KOPT-K1 (cell line): ENCODE measurements around the gene CDH4.

Experiments used
- H3K27ac ChIP-seq: fragments of 200-600 bp; sonication (generic); 2 replicates; pipeline ENCODE4 v1.5.1; 2016; ENCODE audit warnings: antibody characterized with exemption, mild to moderate bottlenecking, low read depth, low read length; ENCODE audit not compliant: poor library complexity, severe bottlenecking
- H3K36me3 ChIP-seq: fragments of 200-600 bp; sonication (generic); 2 replicates; pipeline ENCODE4 v1.5.1; 2017; ENCODE audit warnings: antibody characterized with exemption, mild to moderate bottlenecking, low read length, moderate library complexity; ENCODE audit not compliant: insufficient read depth
- H3K9me3 ChIP-seq: fragments of 200-600 bp; sonication (generic); 2 replicates; pipeline ENCODE4 v1.5.1; 2017; ENCODE audit warnings: antibody characterized with exemption, low read length, mild to moderate bottlenecking; ENCODE audit not compliant: insufficient read depth, poor library complexity, severe bottlenecking

Gene CDH4

DNA sequence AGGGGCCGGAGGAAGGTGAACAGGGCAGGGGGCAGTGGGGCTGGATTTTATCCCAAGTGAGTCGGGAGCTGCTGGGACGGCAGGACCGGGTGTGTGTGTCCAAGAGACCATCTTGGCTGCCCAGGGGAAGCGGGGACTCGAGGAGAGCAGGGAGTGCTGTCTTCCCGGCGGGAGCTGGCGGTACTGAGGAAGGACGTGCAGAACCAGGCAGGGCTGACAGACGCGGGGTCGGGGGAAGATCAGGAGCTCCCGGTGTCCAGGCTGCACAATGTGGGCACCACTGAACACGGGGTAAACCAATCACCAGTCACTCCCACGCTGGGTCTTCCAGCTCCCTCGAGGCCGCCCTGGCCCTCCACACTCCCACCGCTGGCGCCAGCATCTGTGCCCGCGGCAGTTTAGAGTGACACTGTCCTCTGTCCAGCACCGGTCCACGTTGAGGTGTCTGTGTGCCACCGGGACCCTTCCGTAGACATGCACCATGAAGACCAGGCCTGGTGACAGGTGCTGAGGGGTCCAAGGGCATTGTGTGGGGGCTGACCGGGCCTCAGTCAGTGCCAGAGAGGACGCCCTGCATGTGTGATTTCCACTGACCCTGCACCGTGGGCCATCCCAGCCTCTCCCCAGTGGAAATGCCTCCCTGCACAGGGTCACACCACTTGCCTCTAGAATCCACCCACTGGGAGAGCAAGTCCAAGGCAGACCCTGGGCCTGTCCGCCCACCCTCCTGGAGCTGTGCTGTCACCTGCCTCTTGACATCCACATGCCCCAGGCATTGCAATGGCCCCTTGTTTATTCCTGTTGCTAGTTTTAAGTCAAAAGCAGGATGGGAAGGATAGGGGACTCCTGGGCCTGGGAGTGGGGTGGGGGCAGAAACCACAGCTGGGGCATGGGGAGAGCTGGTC is 411.7 kb downstream of the CDH4 start:
- H3K9me3 ChIP-seq: no peaks in the 10 kb centered on the region
- H3K27ac ChIP-seq: no peak overlapping the region

GRCh38 chr20:61664556-61665320 is 412.7 kb downstream of the CDH4 start:
- no peaks in the 10 kb centered on the region for H3K9me3 ChIP-seq
- no peaks in the 10 kb centered on the region for H3K36me3 ChIP-seq
- H3K27ac ChIP-seq: no peak overlapping the region

More for the DNA sequence above, 411.7 kb downstream of the CDH4 start:
- no peaks in the 10 kb centered on the region for H3K36me3 ChIP-seq

- Histone ChIP-seq H3K27ac (no peak overlapping the region), H3K36me3 (no peaks in the 10 kb centered on the region), H3K9me3 (no peaks in the 10 kb centered on the region)
Observed at GRCh38 chr20:61665528-61666470, 413.7 kb downstream of the CDH4 start.

DNA sequence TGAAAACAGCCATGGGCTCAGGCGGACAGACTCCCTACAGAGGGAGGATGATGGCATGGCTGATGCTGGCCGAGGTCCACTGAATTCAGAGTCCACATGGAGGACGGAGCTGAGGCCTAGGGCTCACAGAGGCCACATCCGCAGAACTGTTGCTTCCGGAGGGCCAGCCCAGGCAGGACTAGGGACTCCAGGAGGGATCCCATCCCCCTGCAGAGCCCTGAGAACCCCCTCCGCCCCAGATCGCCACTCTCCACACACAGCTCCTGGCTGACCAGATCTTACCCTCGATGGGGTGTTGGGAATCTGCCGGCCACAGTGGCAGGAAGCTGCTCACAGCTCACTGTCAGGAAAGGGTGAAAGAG is 414.4 kb downstream of the CDH4 start:
- no peaks in the 10 kb centered on the region for H3K9me3 ChIP-seq
- H3K27ac ChIP-seq: no peak overlapping the region
- H3K36me3 ChIP-seq: no peaks in the 10 kb centered on the region

- Histone ChIP-seq H3K9me3 (no peaks in the 10 kb centered on the region), H3K27ac (no peak overlapping the region)
Observed at GRCh38 chr20:61667056-61667792, 415.2 kb downstream of the CDH4 start.

DNA sequence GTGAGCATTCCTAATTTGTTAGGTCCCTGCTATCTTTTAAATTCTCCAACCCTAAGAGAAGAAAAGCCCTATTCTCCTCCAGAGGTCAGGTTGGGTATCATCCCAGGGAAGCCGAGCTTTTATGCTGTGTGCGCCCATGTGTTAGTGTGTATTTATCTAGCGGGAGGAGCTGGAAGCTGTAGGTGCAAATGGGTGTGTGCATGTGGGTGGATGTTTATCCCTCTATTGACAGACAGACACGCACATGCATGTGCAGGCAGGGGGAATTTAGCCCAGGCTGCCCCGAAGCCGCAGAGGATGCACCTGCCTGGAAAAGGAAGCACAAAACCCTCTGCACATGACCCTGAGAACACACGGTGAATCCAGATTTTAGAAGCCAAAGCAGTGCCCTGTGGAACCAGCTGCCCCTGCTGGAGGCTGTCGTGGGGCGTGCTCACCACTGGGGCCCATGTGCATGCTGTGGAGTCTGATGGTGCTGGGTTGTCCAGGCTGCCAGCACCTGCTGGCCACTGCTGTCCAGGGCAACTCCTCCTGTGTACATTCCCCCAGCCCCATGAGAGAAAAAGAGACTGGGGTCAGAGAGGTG is 416.1 kb downstream of the CDH4 start:
- Histone ChIP-seq H3K9me3 (no peaks in the 10 kb centered on the region), H3K27ac (no peak overlapping the region), H3K36me3 (no peaks in the 10 kb centered on the region)

More at GRCh38 chr20:61667056-61667792, 415.2 kb downstream of the CDH4 start:
- H3K36me3 ChIP-seq: no peaks in the 10 kb centered on the region

- H3K27ac ChIP-seq: no peak overlapping the region
- no peaks in the 10 kb centered on the region for H3K9me3 ChIP-seq
Observed at GRCh38 chr20:61668771-61669503, 416.9 kb downstream of the CDH4 start.

GRCh38 chr20:61670274-61670673 is 418.2 kb downstream of the CDH4 start:
- Histone ChIP-seq H3K27ac (no peak overlapping the region), H3K36me3 (no peaks in the 10 kb centered on the region), H3K9me3 (no peaks in the 10 kb centered on the region)

More at GRCh38 chr20:61668771-61669503, 416.9 kb downstream of the CDH4 start:
- no peaks in the 10 kb centered on the region for H3K36me3 ChIP-seq

- no peak overlapping the region for H3K27ac ChIP-seq
- no peaks in the 10 kb centered on the region for H3K9me3 ChIP-seq
- H3K36me3 ChIP-seq: no peaks in the 10 kb centered on the region
Observed at GRCh38 chr20:61671559-61671958, 419.5 kb downstream of the CDH4 start.

GRCh38 chr20:61673152-61673847 is 421.2 kb downstream of the CDH4 start:
- Histone ChIP-seq H3K9me3 (no peaks in the 10 kb centered on the region), H3K36me3 (no peaks in the 10 kb centered on the region), H3K27ac (no peak overlapping the region)

GRCh38 chr20:61674121-61674520 is 422.1 kb downstream of the CDH4 start:
- H3K36me3 ChIP-seq: no peaks in the 10 kb centered on the region
- H3K9me3 ChIP-seq: no peaks in the 10 kb centered on the region
- no peak overlapping the region for H3K27ac ChIP-seq

GRCh38 chr20:61674688-61675087 is 422.6 kb downstream of the CDH4 start:
- no peak overlapping the region for H3K27ac ChIP-seq
- no peaks in the 10 kb centered on the region for H3K9me3 ChIP-seq
- H3K36me3 ChIP-seq: no peaks in the 10 kb centered on the region

DNA sequence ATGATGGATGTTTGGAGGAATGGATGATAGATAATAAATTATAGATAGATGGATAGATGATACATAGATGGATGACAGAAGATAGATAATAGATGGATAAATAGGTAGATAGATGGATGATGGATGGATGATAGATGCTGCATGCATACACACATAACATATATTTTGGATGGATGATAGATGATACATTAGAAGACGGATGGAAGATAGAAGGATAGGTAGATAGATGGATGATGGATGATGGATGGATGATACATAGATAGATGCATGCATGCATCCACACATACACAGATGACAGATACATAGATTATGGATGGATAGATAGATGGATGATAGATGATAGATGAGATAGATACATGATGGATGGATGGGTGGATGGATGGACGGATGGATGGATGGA is 425.9 kb downstream of the CDH4 start:
- no peak overlapping the region for H3K27ac ChIP-seq
- no peaks in the 10 kb centered on the region for H3K9me3 ChIP-seq
- no peaks in the 10 kb centered on the region for H3K36me3 ChIP-seq
